ENCODE results near the gene PDZD2.
"Not testable (repeated sequence)": the region's sequence is repeated elsewhere in the genome, so short reads cannot be mapped to it uniquely, and the experiment has no call there.

The PDZD2 gene

GRCh38 chr5:31638748-31639418 lies at the start of gene PDZD2:
Gene PDZD2, plus strand, starts transcription at chr5:31639131.
- Mint-ChIP-seq H3K27ac (no peak within 1 kb of the TSS), H3K4me1 (ENCODE audit: low read depth) (peaks cover 4% of the 10 kb centered on the region), H3K36me3 (ENCODE audit: low read depth) (no peaks in the 10 kb centered on the region), H3K9me3 (no peaks in the 10 kb centered on the region), H3K4me3 (peak within 1 kb of the TSS; percentile 79), H3K27me3 (ENCODE audit: low read depth) (peaks cover 32% of the 10 kb centered on the region)

GRCh38 chr5:31593665-31594064 lies 45.3 kb upstream of the PDZD2 start:
- Mint-ChIP-seq H3K4me1 (ENCODE audit: low read depth) (no peaks in the 10 kb centered on the region), H3K27ac (no peak overlapping the region), H3K4me3 (no peak overlapping the region), H3K9me3 (no peaks in the 10 kb centered on the region), H3K36me3 (ENCODE audit: low read depth) (no peaks in the 10 kb centered on the region), H3K27me3 (ENCODE audit: low read depth) (peaks cover 4% of the 10 kb centered on the region)

DNA sequence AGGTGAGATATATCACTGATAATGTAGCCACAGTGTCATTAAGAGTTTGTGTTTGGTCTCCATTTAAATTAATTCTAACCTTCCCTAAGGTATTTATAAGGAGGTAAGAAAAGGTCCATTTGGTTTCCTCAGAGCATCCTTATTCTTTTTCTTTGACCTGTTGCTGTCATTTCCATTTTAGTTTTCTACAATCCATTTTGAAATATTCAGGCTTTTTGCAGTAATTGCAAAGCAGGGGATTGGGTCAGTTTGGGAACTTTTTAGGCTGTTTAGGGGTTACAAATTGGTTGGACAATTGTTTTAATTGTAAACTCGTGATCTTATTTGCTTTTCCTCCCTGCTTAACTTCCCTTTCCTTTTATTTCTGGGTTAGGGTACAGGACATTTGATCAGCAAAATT lies 42.6 kb upstream of the PDZD2 start:
- H3K27me3 Mint-ChIP-seq (ENCODE audit: low read depth) = peaks cover 4% of the 10 kb centered on the region
- H3K27ac Mint-ChIP-seq = no peak overlapping the region
- H3K4me3 Mint-ChIP-seq = no peak overlapping the region
- H3K4me1 Mint-ChIP-seq (ENCODE audit: low read depth) = no peaks in the 10 kb centered on the region
- H3K36me3 Mint-ChIP-seq (ENCODE audit: low read depth) = no peaks in the 10 kb centered on the region
- H3K9me3 Mint-ChIP-seq = no peaks in the 10 kb centered on the region

DNA sequence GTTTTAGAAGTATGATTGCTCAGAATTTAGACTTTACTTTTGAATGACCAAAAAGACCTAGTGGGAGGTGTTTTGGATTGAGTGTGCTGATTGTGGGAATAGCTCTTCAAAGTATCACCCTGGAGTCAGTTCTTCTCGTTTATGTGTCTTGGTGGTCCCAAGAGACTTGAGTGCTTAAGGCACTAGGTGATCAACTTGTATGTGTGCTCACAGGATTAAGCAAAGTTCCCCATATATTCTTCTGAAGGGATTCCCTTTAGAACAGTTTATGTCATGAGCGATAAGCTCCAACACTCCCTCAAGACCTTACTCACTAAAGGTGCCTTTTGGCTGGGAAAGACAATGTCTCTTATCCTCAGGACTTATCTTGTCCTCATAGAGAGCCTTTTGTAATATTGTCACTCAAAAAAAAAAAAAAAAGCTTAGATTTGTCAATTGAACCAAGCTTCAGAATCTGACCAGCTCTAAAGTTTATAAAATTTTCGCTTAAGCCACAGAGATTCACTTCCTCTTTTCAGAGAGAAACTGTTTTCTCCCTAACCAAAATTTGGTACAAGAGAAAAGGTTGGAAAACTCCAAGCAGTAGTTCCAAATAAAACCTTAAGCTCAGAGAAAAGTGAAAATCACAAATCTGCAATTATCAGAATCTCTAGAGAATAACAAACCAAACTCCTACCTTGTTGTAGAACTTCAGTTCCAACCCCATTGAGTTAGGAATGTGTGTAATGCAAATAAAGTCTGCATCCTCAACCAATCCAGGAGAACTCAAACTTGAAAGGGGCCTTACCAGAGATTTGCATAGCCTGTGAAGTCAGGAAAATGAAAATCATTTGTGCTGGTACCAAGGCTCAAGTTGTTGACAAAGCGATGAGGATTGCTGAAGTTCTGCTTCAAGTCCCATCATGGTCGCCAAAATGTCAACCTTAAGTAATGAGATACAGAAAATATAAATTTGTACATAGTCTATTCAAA lies 40.0 kb upstream of the PDZD2 start:
- no peaks in the 10 kb centered on the region for H3K4me1 Mint-ChIP-seq (ENCODE audit: low read depth)
- no peak overlapping the region for H3K4me3 Mint-ChIP-seq
- H3K27me3 Mint-ChIP-seq (ENCODE audit: low read depth) = no peaks in the 10 kb centered on the region

GRCh38 chr5:31602305-31602704 lies 36.6 kb upstream of the PDZD2 start:
- not testable (repeated sequence) for H3K27ac Mint-ChIP-seq; H3K27me3 Mint-ChIP-seq (ENCODE audit: low read depth); H3K9me3 Mint-ChIP-seq; H3K4me1 Mint-ChIP-seq (ENCODE audit: low read depth); H3K36me3 Mint-ChIP-seq (ENCODE audit: low read depth); H3K4me3 Mint-ChIP-seq

More for the DNA sequence above, 40.0 kb upstream of the PDZD2 start:
- no peaks in the 10 kb centered on the region for H3K9me3 Mint-ChIP-seq
- no peaks in the 10 kb centered on the region for H3K36me3 Mint-ChIP-seq (ENCODE audit: low read depth)
- H3K27ac Mint-ChIP-seq = no peak overlapping the region

- Mint-ChIP-seq H3K27me3 (ENCODE audit: low read depth) (no peaks in the 10 kb centered on the region), H3K27ac (no peak overlapping the region), H3K4me3 (no peak overlapping the region), H3K4me1 (ENCODE audit: low read depth) (no peaks in the 10 kb centered on the region), H3K36me3 (ENCODE audit: low read depth) (no peaks in the 10 kb centered on the region), H3K9me3 (no peaks in the 10 kb centered on the region)
These were observed 34.7 kb upstream of the PDZD2 start for GRCh38 chr5:31604240-31604639.

DNA sequence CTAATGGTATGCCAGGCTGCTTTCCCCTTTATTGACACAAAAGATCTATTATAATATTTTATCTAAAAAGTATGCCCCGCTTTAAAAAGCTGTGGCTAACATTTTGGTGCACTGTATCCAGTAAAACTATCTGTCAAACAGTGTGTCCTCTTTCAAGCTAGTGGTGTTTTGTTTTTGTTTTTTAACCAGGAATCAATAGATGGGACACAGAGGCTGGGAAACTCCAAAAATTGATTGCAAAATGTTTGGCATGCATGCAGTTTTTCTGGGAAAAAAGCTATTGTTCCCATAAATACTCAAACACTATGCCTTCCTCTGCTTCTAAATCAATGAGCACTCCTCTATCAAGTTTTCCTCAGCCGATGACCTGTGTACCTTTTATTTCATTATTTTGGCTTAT lies 34.3 kb upstream of the PDZD2 start:
- Mint-ChIP-seq H3K4me3 (no peak overlapping the region), H3K4me1 (ENCODE audit: low read depth) (no peaks in the 10 kb centered on the region), H3K27me3 (ENCODE audit: low read depth) (no peaks in the 10 kb centered on the region), H3K27ac (no peak overlapping the region), H3K9me3 (no peaks in the 10 kb centered on the region), H3K36me3 (ENCODE audit: low read depth) (no peaks in the 10 kb centered on the region)

DNA sequence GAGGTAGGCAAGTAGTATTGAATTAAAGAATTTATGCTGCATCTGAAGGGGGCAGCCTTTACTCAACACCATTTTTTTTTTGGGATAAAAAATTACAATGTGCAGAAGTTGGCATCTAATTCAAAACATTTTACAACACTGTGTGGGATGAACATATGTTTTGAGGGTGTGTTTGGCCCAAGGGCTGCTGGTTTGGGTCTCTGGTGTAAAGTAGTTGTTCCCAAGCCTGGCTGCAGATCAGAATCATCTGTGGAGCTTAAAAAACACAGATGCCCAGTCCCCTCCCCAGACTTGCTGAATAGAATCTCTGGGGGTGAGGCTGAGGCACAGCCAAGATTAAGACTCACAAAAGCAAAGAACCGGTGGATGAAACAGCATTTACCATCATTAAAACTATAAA lies 33.0 kb upstream of the PDZD2 start:
- Mint-ChIP-seq H3K36me3 (ENCODE audit: low read depth) (no peaks in the 10 kb centered on the region), H3K4me1 (ENCODE audit: low read depth) (no peaks in the 10 kb centered on the region), H3K9me3 (no peaks in the 10 kb centered on the region), H3K27me3 (ENCODE audit: low read depth) (no peaks in the 10 kb centered on the region), H3K27ac (no peak overlapping the region), H3K4me3 (no peak overlapping the region)

DNA sequence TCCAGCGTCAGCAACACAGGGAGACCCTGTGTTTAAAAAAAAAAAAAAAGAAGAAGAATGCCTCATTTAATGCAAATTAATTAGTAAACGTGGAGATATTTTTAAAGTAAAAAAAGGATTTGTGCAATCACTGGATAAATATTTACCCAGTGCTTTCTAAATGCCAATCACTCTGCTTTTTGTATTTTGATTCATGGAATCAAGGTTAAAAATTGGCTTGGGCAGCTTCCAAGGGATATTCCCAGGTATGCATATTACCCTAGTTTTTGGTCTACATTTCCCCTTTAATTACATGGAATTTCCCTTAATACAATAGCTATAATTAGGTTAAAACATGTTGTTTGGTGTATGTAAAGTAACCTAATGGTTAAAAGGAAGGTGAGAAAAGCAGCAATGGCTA lies 31.4 kb upstream of the PDZD2 start:
- Mint-ChIP-seq H3K4me1 (ENCODE audit: low read depth) (no peaks in the 10 kb centered on the region), H3K4me3 (no peak overlapping the region), H3K36me3 (ENCODE audit: low read depth) (no peaks in the 10 kb centered on the region), H3K27ac (no peak overlapping the region), H3K27me3 (ENCODE audit: low read depth) (no peaks in the 10 kb centered on the region), H3K9me3 (no peaks in the 10 kb centered on the region)

- no peaks in the 10 kb centered on the region for H3K27me3 Mint-ChIP-seq (ENCODE audit: low read depth)
- no peaks in the 10 kb centered on the region for H3K4me1 Mint-ChIP-seq (ENCODE audit: low read depth)
- H3K4me3 Mint-ChIP-seq = no peak overlapping the region
- no peaks in the 10 kb centered on the region for H3K36me3 Mint-ChIP-seq (ENCODE audit: low read depth)
- no peak overlapping the region for H3K27ac Mint-ChIP-seq
- H3K9me3 Mint-ChIP-seq = no peaks in the 10 kb centered on the region
These were observed 27.9 kb upstream of the PDZD2 start for GRCh38 chr5:31611002-31611401.

GRCh38 chr5:31613651-31614050 lies 25.3 kb upstream of the PDZD2 start:
- H3K4me3 Mint-ChIP-seq = no peak overlapping the region
- H3K27ac Mint-ChIP-seq = no peak overlapping the region
- peaks cover 2% of the 10 kb centered on the region for H3K4me1 Mint-ChIP-seq (ENCODE audit: low read depth)
- peaks cover 5% of the 10 kb centered on the region for H3K27me3 Mint-ChIP-seq (ENCODE audit: low read depth)
- no peaks in the 10 kb centered on the region for H3K36me3 Mint-ChIP-seq (ENCODE audit: low read depth)
- no peaks in the 10 kb centered on the region for H3K9me3 Mint-ChIP-seq

DNA sequence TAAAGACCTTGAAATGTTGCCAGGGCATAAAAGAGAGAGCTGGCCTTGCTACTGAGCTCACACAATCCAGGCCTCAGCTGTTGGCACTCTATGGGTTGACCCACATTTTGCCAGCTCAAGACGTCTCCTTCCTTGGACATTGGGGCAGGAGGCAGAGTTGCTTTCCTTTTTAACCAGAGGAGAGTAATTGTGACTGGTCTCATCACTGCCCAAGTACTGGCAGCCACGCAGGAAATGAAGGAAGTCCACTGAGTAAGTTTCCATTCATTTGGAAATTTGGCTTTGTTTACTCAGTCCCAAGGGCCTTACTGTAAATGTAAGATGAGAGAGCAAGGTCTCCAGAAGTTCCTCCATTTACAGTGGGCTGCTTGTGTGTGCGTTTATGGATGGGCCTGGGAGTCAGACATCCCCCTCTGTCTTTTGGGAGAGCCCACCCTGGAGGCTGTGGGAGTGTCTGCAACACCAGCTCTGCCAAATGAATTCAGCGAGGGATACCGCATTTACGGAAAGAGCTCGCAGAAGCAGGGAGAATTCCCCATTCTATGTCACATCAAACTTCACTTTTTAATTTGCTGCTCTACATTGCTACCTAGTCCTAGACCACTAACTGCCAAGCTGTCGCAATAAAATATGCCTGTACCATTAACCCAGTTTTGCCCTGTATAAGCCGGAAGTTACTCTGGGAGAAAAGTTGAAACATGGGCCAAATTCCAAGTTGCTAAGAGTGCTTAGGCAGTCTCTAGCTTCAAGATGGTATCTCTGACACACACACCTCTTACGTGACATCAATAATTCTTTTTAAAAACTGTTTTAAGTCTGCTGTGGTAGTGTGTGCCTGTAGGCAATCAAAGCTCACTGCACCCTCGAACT lies 24.5 kb upstream of the PDZD2 start:
- no peaks in the 10 kb centered on the region for H3K9me3 Mint-ChIP-seq
- no peaks in the 10 kb centered on the region for H3K36me3 Mint-ChIP-seq (ENCODE audit: low read depth)
- no peak overlapping the region for H3K27ac Mint-ChIP-seq
- no peak overlapping the region for H3K4me3 Mint-ChIP-seq
- H3K27me3 Mint-ChIP-seq (ENCODE audit: low read depth) = peaks cover 5% of the 10 kb centered on the region
- H3K4me1 Mint-ChIP-seq (ENCODE audit: low read depth) = peaks cover 2% of the 10 kb centered on the region

- Mint-ChIP-seq H3K4me1 (ENCODE audit: low read depth) (peaks cover 2% of the 10 kb centered on the region), H3K27ac (no peak overlapping the region)
These were observed 21.1 kb upstream of the PDZD2 start for GRCh38 chr5:31617867-31618266.

GRCh38 chr5:31620026-31620425 lies 18.9 kb upstream of the PDZD2 start:
- H3K4me3 Mint-ChIP-seq = no peak overlapping the region
- H3K27me3 Mint-ChIP-seq (ENCODE audit: low read depth) = peaks cover 5% of the 10 kb centered on the region
- H3K4me1 Mint-ChIP-seq (ENCODE audit: low read depth) = peaks cover 2% of the 10 kb centered on the region
- no peak overlapping the region for H3K27ac Mint-ChIP-seq
- H3K9me3 Mint-ChIP-seq = no peaks in the 10 kb centered on the region
- H3K36me3 Mint-ChIP-seq (ENCODE audit: low read depth) = no peaks in the 10 kb centered on the region

More at GRCh38 chr5:31617867-31618266, 21.1 kb upstream of the PDZD2 start:
- Mint-ChIP-seq H3K9me3 (no peaks in the 10 kb centered on the region), H3K27me3 (ENCODE audit: low read depth) (peaks cover 5% of the 10 kb centered on the region), H3K36me3 (ENCODE audit: low read depth) (no peaks in the 10 kb centered on the region), H3K4me3 (no peak overlapping the region)
